HG02610 (cell line): Measurements from ENCODE around the gene PEAK3.

Experiments
- ATAC-seq: cut with Tn5 transposase; IDR thresholded peaks from one replicate; pipeline ENCODE4 v1.9.1; 2021; ENCODE audit warnings: mild to moderate bottlenecking, moderate library complexity; ENCODE audit not compliant: unreplicated experiment

Gene PEAK3

GRCh38 chr19:2252055-2252796 is 29.7 kb downstream of the PEAK3 start:
- no peak for ATAC-seq

GRCh38 chr19:2251106-2252054 is 30.6 kb downstream of the PEAK3 start:
- no peak for ATAC-seq

DNA sequence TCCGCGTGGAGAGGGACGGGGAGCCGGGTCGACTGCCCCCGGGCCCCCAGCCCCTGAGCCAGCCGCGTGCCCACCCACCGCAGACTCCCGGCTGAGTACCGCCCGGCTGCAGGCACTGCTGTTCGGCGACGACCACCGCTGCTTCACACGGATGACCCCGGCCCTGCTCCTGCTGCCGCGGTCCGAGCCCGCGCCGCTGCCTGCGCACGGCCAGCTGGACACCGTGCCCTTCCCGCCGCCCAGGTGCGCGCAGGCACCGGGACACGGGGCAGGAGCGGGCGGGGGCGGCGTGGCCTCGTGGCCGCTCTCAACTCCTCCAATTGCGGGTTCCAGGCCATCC is 31.2 kb downstream of the PEAK3 start:
- ATAC-seq, result no peak

GRCh38 chr19:2249880-2250765 is 31.9 kb downstream of the PEAK3 start:
- ATAC-seq, result no peak

GRCh38 chr19:2249010-2249866 is 32.7 kb downstream of the PEAK3 start, which contains the start of gene AMH:
AMH (plus strand) TSS chr19:2249323; CDS start chr19:2249333, 10 bp downstream.
- no peak for ATAC-seq

DNA sequence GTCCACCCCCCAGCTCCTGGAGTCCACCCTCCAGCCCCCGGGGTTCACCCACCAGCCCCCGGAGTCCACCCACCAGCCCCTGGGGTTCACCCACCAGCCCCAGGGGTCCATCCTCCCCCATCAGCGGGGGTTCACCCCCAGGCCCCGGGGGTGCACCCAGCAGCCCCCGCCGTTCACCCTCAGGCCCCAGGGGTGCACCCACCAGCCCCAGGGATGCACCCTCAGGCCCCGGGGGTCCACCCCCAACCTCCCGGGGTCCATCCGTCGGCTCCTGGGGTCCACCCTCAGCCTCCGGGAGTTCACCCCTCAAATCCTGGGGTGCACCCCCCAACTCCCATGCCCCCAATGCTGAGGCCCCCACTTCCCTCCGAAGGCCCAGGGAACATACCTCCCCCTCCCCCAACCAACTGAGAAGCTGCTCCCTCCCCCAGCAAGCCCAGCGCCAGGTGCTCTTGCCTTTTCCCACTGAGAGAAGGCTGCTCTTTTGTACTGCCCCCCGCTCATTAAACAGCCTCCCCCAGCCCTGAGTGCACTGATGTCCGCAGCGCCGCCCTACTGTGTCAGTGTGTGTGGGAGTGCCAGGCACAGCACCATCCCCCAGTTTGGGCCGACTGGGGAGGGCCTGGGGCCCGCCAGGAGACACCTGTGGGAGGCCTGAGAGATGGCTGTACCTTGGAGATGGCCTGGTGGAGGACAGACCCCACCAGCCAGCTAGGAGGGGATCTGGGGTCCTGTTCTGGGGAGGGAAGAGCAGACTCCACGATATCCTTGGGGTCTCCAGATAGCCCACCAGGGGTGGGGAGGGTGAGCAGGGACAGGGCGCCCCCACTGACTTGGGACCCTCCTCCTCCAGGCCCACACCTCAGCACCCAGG is 33.6 kb downstream of the PEAK3 start:
- no peak for ATAC-seq

DNA sequence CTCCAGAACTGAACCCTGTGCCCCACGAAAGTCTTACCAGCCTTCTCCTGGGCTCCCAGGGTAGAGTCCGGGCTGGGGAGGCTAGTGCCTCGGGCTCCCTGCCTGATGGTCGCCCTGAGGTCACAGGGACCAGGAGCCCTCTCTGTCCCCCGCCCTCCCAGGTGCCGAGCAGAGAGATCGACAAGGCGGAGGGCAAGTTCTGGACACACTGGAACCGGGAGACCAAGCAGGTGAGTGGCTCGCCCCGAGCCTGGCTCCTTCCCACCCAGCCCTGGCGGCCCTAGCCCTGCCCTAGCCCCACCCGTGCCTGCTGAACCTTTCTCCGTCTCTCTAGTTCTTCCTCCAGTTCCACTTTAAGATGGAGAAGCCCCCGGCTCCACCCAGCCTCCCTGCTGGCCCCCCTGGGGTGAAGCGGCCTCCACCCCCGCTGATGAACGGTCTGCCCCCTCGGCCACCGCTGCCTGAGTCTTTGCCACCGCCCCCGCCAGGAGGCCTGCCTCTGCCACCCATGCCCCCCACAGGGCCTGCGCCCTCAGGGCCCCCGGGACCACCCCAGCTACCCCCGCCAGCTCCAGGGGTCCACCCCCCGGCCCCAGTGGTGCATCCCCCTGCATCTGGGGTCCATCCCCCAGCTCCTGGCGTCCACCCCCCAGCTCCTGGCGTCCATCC is 34.4 kb downstream of the PEAK3 start:
- no peak for ATAC-seq

- no peak for ATAC-seq
Observed at GRCh38 chr19:2246801-2247361, 35.1 kb downstream of the PEAK3 start.

DNA sequence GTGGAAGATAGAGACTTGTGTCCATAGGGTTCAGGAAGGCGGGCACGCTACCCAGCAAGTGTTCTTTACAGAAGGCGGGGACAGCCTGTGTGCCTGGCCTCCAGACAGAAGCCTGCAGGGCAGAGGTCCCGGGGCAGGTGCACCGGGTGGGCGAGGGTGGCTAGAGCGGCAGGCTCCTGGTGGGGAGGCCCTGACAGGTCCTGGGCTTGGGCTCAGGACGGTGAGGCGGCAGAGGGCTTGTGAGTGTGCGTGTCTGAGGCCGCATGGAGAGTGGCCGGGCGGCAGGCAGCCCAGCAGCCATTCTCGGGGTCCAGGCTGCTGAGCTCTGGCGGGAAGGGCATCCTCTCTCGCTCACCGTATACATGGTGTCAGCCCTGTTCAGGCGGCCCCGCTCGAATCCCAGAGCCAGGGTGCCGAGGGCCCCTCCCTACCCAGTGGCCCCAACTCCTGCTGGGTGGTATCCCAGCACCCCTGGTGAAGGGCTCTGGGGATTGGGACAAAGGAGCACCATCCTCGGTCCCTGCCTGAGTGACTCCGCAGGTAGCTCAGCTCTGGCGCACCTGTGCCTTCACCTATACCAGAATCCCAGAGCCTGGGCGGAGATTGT is 35.9 kb downstream of the PEAK3 start:
- ATAC-seq, result no peak

- ATAC-seq, result no peak
Observed at GRCh38 chr19:2245273-2245672, 36.7 kb downstream of the PEAK3 start.

- no peak for ATAC-seq
Observed at GRCh38 chr19:2244486-2244885, 37.5 kb downstream of the PEAK3 start.

- no peak for ATAC-seq
Observed at GRCh38 chr19:2244125-2244411, 37.9 kb downstream of the PEAK3 start.

GRCh38 chr19:2243274-2244124 is 38.5 kb downstream of the PEAK3 start:
- ATAC-seq, result no peak

GRCh38 chr19:2242816-2243215 is 39.2 kb downstream of the PEAK3 start:
- no peak for ATAC-seq

- no peak for ATAC-seq
Observed at GRCh38 chr19:2242092-2242537, 39.9 kb downstream of the PEAK3 start.

- ATAC-seq, result no peak
Observed at GRCh38 chr19:2240881-2241760, 40.9 kb downstream of the PEAK3 start.
